Tibial nerve (tissue), 4 donors: ENCODE measurements around the gene DZIP1. TPM values are rescaled to one million over a fixed set of nuclear protein-coding genes. Genes with fewer than 3 reads are reported as not detected.
"Not testable (repeated sequence)": the region's sequence is repeated elsewhere in the genome, so short reads cannot be mapped to it uniquely, and the experiment has no call there.

Experiments used
- DNase-seq, 2 donors: peaks; one replicate each; pipeline ENCODE4 v3.0.0-alpha.2; 2019; ENCODE audit warnings: low spot score in 2 of 2
- H3K27ac ChIP-seq, 4 donors: fragments of 200-600 bp; sonication (generic) in 3 of 4; one replicate each; pipeline ENCODE4 v1.5.1; 2017 to 2019; ENCODE audit warnings: mild to moderate bottlenecking in 1 of 4
- H3K27me3 ChIP-seq, 2 donors: fragments of 200-600 bp; sonication (generic) in 1 of 2; one replicate each; pipeline versions ENCODE4 v1.5.1 to v1.6.0; 2017 to 2019
- H3K36me3 ChIP-seq, 3 donors: fragments of 200-600 bp; sonication (generic); one replicate each; pipeline ENCODE4 v1.5.1; 2018 to 2019
- H3K4me1 ChIP-seq, 4 donors: fragments of 200-600 bp; sonication (generic) in 3 of 4; one replicate each; pipeline ENCODE4 v1.5.1; 2017 to 2019
- H3K4me3 ChIP-seq, 4 donors: fragments of 200-600 bp; sonication (generic) in 3 of 4; one replicate each; pipeline ENCODE4 v1.5.1; 2017 to 2019; ENCODE audit warnings: mild to moderate bottlenecking in 1 of 4, moderate library complexity in 1 of 4
- H3K9me3 ChIP-seq, 4 donors: fragments of 200-600 bp; sonication (generic) in 3 of 4; one replicate each; pipeline ENCODE4 v1.5.1; 2017 to 2019
- EP300 ChIP-seq, 2 donors: sonication (generic); formaldehyde crosslinking; IDR thresholded peaks; one replicate each; pipeline ENCODE4 v1.6.1; 2017; ENCODE audit warnings: antibody characterized with exemption in 2 of 2, mild to moderate bottlenecking in 1 of 2
- POLR2A ChIP-seq, 2 donors: fragments of 450-650 bp; IDR thresholded peaks; one replicate each; pipeline ENCODE4 v1.6.1; 2017; ENCODE audit warnings: antibody characterized with exemption in 2 of 2, mild to moderate bottlenecking in 2 of 2, moderate library complexity in 2 of 2
- WGBS, 2 donors: methylation state at CpG; one replicate each; pipeline ENCODE4 v1.1.5; 2018; 5-methylcytosine and 5-hydroxymethylcytosine counted together
- total RNA-seq, 4 donors: library from RNA; depleted of rRNA; stranded (reverse); fragments of >200 nt; gene quantifications; one replicate each; pipeline ENCODE4 v1.1.0, GENCODE V29; 2016
- TF ChIP-seq, protein P1 (sequence below), 5 experiments: fragments of 200-600 bp in 3 of 5; fragments of 450-650 bp in 2 of 5; sonication (generic) in 3 of 5; IDR thresholded peaks; one replicate each; pipeline ENCODE4 v1.5.1; 2016 to 2019; ENCODE audit warnings: antibody characterized with exemption in 5 of 5, mild to moderate bottlenecking in 3 of 5, moderate library complexity in 2 of 5

The DZIP1 gene
- total RNA-seq, 4 donors from 2014 or later, result 31.2 to 72.8 (median 36.4) TPM

DNA sequence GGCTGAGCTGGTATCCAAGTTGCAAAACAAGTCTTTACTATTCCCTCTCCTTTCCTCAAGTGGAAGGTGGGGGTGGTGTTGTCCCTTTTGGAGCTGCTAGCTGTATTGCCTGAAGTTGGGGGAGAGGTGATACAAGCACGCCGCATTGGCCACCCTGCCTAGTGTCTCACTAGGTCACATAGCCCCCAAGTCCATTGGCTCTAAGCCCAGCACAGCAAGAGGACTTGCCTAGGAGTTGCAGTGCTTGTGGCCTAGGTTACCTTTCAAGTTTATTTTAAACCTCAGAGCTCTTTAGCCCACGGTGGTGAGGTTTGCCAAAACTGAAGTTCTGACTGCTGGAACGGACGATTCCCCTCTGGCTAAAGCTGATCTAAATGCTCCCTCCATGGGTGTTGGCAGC, 27.1 kb upstream of the DZIP1 start:
- Histone ChIP-seq H3K4me1 (peaks cover 0 to 15% (median 0%) of the 10 kb centered on the region in 4 donors), H3K36me3 (peaks cover 0 to 8% (median 0%) of the 10 kb centered on the region in 3 donors), H3K4me3 (no peak overlapping the region), H3K27ac (no peak overlapping the region), H3K9me3 (peaks cover 0 to 70% (median 19%) of the 10 kb centered on the region in 4 donors), H3K27me3 (no peaks in the 10 kb centered on the region)
- no peak for DNase-seq
- 98% methylated on average over 5 of the region's 5 CpGs for WGBS, 2 donors
- TF ChIP-seq POLR2A (IDR thresholded peaks at IDR 0.05), result no peak
- no peak for TF ChIP-seq EP300 (IDR thresholded peaks at IDR 0.05)
- TF ChIP-seq, protein P1, sequence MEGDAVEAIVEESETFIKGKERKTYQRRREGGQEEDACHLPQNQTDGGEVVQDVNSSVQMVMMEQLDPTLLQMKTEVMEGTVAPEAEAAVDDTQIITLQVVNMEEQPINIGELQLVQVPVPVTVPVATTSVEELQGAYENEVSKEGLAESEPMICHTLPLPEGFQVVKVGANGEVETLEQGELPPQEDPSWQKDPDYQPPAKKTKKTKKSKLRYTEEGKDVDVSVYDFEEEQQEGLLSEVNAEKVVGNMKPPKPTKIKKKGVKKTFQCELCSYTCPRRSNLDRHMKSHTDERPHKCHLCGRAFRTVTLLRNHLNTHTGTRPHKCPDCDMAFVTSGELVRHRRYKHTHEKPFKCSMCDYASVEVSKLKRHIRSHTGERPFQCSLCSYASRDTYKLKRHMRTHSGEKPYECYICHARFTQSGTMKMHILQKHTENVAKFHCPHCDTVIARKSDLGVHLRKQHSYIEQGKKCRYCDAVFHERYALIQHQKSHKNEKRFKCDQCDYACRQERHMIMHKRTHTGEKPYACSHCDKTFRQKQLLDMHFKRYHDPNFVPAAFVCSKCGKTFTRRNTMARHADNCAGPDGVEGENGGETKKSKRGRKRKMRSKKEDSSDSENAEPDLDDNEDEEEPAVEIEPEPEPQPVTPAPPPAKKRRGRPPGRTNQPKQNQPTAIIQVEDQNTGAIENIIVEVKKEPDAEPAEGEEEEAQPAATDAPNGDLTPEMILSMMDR (IDR thresholded peaks at IDR 0.05), result no peak

DNA sequence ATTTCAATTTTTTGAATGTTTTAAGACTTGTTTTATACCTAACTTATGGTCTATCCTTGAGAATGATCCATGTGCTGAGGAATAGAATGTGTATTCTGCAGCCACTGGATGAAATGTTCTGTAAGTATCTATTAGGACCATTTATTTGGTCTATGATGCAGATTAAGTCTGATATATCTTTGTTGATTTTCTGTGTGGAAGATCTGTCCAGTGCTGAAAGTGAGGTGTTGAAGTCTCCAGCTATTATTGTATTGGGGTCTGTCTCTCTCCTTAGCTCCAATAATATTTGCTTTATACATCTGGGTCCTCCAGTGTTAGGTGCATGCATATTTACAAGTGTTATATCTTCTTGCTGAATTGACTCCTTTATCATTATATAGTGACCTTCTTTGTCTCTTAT, 22.7 kb upstream of the DZIP1 start:
- not testable (repeated sequence) for H3K36me3 ChIP-seq, H3K4me3 ChIP-seq, H3K27me3 ChIP-seq, DNase-seq, H3K4me1 ChIP-seq, H3K27ac ChIP-seq
- peaks cover 0 to 83% (median 34%) of the 10 kb centered on the region in 4 donors for H3K9me3 ChIP-seq

- DNase-seq, result no peak
- Histone ChIP-seq H3K36me3 (no peaks in the 10 kb centered on the region), H3K4me3 (no peak overlapping the region), H3K9me3 (peaks cover 0 to 23% (median 10%) of the 10 kb centered on the region in 4 donors), H3K4me1 (no peaks in the 10 kb centered on the region), H3K27ac (no peak overlapping the region), H3K27me3 (no peaks in the 10 kb centered on the region)
- TF ChIP-seq EP300 (IDR thresholded peaks at IDR 0.05) (no peak), POLR2A (IDR thresholded peaks at IDR 0.05) (no peak)
- TF ChIP-seq, protein P1 (IDR thresholded peaks at IDR 0.05), result peak in 2 of 5 experiments; percentile 12 to 35
Observed at GRCh38 chr13:95660981-95661581, 16.6 kb upstream of the DZIP1 start.

DNA sequence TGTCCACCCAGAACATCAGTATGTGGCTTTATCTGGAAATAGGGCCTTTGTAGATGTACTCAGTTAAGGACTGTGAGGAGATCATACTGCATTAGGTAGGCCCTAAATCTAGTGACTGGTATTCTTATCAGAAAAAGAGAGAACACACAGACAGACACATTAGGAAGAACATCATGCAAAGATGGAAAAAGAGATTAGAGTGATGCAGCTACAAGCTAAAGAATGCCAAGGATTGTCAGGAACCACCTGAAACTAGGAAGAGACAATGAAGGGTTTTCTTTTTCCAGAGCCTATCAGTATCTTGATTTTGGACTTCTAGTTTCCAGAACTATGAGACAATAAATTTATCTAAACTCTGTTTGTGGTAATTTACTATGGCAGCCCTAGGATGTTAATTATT, 15.0 kb upstream of the DZIP1 start:
- no peak overlapping the region for H3K4me3 ChIP-seq
- peaks cover 0 to 7% (median 5%) of the 10 kb centered on the region in 4 donors for H3K9me3 ChIP-seq
- no peaks in the 10 kb centered on the region for H3K27me3 ChIP-seq
- H3K27ac ChIP-seq, result no peak overlapping the region
- H3K36me3 ChIP-seq, result no peaks in the 10 kb centered on the region
- DNase-seq, result no peak
- no peaks in the 10 kb centered on the region for H3K4me1 ChIP-seq
- TF ChIP-seq, protein P1 (IDR thresholded peaks at IDR 0.05), result no peak
- no peak for TF ChIP-seq EP300 (IDR thresholded peaks at IDR 0.05)
- no peak for TF ChIP-seq POLR2A (IDR thresholded peaks at IDR 0.05)

GRCh38 chr13:95656386-95657015, 12.0 kb upstream of the DZIP1 start:
- Histone ChIP-seq H3K4me3 (no peak overlapping the region), H3K36me3 (no peaks in the 10 kb centered on the region), H3K9me3 (no peaks in the 10 kb centered on the region), H3K27ac (no peak overlapping the region), H3K4me1 (no peaks in the 10 kb centered on the region), H3K27me3 (no peaks in the 10 kb centered on the region)
- 77 to 79% methylated on average over 3 of the region's 3 CpGs for WGBS, 2 donors
- no peak for DNase-seq
- TF ChIP-seq EP300 (IDR thresholded peaks at IDR 0.05) (no peak), POLR2A (IDR thresholded peaks at IDR 0.05) (no peak)
- TF ChIP-seq, protein P1 (IDR thresholded peaks at IDR 0.05), result no peak
